SK-N-MC (cell line): ENCODE results near the gene RYR1.

Experiments used
- DNase-seq: peaks from one replicate; pipeline ENCODE4 v3.0.0-alpha.2; 2011; ENCODE audit warnings: low read depth, low spot score
- H3K27ac ChIP-seq: fragments of 200-600 bp; sonication (generic); 2 replicates; pipeline ENCODE4 v1.5.1; 2016; ENCODE audit warnings: mixed run types
- H3K36me3 ChIP-seq: fragments of 200-600 bp; sonication (generic); 2 replicates; pipeline ENCODE4 v1.6.1; 2017; ENCODE audit warnings: antibody characterized with exemption, low read length, mixed read lengths; ENCODE audit not compliant: insufficient read depth
- H3K4me3 ChIP-seq: fragments of 200-600 bp; sonication (generic); 2 replicates; pipeline ENCODE4 v1.5.1; 2016
- H3K9ac ChIP-seq: fragments of 200-600 bp; sonication (generic); 2 replicates; pipeline ENCODE4 v1.8.0; 2017; ENCODE audit warnings: mixed run types, mixed read lengths; ENCODE audit not compliant: insufficient read length
- H3K9me3 ChIP-seq: fragments of 200-600 bp; sonication (generic); 2 replicates; pipeline ENCODE4 v1.6.1; 2017; ENCODE audit warnings: low read depth, mild to moderate bottlenecking, antibody characterized with exemption, low read length, moderate library complexity, mixed read lengths
- EZH2 ChIP-seq: fragments of 200-600 bp; sonication (generic); IDR thresholded peaks from one replicate; pipeline ENCODE4 v1.6.1; 2017; ENCODE audit warnings: antibody characterized with exemption
- FOXP2 ChIP-seq: optimal IDR thresholded peaks from 2 replicates; pipeline ENCODE3; 2011; ENCODE audit warnings: mild to moderate bottlenecking, moderate library complexity; ENCODE audit not compliant: insufficient read depth; ENCODE audit errors: extremely low read length, control extremely low read depth
- POLR2AphosphoS5 ChIP-seq: IDR thresholded peaks from 2 replicates; pipeline ENCODE4 v1.6.1; 2012; ENCODE audit warnings: mild to moderate bottlenecking, low read depth, low read length, borderline replicate concordance

RYR1 gene

DNA sequence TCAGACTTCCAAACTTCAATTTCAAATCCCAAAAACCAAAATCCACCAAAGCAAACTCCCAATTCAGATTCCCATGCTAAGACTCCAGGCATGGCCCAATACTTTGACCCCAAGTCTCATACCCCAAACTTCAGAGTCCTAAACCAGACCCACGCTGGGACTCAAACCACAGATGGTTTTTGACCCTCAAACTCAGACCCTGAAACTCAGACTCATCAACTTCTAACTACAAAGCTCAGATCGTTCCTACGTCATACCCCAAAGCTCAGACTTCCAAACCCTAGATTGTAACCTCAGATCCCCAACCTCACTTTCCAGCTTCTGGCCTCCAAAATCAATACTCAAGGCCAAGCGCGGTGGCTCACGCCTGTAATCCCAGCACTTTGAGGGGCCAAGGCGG, 11.9 kb downstream of the RYR1 start:
- no peaks in the 10 kb centered on the region for H3K9me3 ChIP-seq
- DNase-seq: no peak
- no peak overlapping the region for H3K4me3 ChIP-seq
- H3K27ac ChIP-seq: no peak overlapping the region
- TF ChIP-seq EZH2 (no peak), POLR2AphosphoS5 (no peak), FOXP2 (no peak)
- H3K9ac ChIP-seq: no peak overlapping the region
- no peaks in the 10 kb centered on the region for H3K36me3 ChIP-seq

DNA sequence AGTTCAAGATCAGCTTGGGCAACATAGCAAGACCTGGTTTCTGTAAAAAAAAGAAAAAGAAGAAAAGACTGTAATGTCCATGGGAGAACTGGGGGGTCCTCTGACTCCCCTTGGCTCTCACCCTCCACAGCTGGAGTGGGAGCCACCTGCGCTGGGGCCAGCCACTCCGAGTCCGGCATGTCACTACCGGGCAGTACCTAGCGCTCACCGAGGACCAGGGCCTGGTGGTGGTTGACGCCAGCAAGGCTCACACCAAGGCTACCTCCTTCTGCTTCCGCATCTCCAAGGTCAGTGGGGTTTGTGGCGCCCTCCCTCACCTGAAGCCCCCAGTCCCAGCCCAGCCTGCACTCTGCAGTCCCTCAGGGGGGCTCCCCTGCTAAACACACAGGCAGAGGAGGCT, 14.7 kb downstream of the RYR1 start:
- Histone ChIP-seq H3K9ac (no peak overlapping the region), H3K4me3 (no peak overlapping the region), H3K27ac (no peak overlapping the region), H3K36me3 (no peaks in the 10 kb centered on the region), H3K9me3 (no peaks in the 10 kb centered on the region)
- no peak for TF ChIP-seq FOXP2
- TF ChIP-seq POLR2AphosphoS5: no peak
- TF ChIP-seq EZH2: no peak
- DNase-seq: no peak

DNA sequence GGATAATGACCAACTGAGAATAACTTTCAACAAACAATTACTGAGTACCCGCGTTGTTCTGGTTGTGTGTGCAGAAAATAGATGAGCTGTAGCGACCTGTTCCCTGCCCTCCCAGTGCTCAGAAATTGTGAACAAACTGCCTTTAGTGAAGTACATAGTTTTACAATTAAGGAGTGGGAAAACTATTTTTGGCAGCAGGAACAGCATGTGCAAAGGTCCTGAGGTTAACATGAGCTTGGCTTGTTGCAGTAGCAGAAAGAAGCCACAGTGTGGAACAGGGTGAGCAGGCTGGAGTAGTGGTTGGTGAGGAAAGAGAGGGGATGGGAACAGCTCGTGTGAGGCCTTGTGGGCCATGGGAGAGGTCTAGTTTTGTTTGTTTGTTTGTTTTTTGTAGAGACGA, 16.0 kb downstream of the RYR1 start:
- Histone ChIP-seq H3K9ac (no peak overlapping the region), H3K27ac (no peak overlapping the region), H3K9me3 (no peaks in the 10 kb centered on the region), H3K36me3 (no peaks in the 10 kb centered on the region), H3K4me3 (no peak overlapping the region)
- no peak for DNase-seq
- TF ChIP-seq FOXP2 (no peak), EZH2 (no peak), POLR2AphosphoS5 (no peak)

DNA sequence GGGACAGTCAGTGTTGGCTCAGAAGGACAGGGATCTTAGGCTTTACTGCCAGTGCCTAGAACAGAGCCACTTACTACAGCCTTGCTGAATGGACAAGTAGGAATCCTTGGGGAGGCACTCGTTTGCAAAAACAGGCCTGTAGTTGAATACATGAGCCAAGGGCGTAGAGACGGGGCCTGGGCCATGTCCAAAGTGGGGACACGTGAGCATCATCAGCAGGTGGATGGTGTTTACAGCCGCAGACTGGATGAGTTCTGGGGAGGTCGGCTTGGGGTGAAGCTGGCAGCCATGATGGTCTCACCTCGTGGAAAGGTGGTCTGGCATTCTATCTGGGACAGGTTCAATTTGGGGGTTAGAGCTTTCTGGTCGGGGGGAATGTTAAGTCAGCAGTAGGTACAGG, 17.5 kb downstream of the RYR1 start:
- no peak overlapping the region for H3K27ac ChIP-seq
- no peak overlapping the region for H3K4me3 ChIP-seq
- TF ChIP-seq POLR2AphosphoS5 (no peak), FOXP2 (no peak), EZH2 (no peak)
- no peaks in the 10 kb centered on the region for H3K36me3 ChIP-seq
- no peaks in the 10 kb centered on the region for H3K9me3 ChIP-seq
- H3K9ac ChIP-seq: no peak overlapping the region
- no peak for DNase-seq

DNA sequence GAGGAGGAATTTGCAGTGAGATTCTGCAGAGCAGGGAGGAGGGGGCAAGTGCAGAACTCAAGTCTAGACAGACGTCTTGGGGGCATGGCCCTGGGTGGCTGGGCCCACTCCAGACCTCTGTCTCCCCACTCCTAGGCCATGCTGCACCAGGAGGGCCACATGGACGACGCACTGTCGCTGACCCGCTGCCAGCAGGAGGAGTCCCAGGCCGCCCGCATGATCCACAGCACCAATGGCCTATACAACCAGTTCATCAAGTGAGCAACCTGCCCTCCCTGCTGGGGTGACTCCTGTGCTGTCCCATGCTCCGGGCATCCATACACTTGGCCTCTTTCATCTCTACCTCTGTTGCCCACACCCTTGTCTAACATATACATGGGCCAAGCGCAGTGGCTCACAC, 18.1 kb downstream of the RYR1 start:
- H3K4me3 ChIP-seq: no peak overlapping the region
- TF ChIP-seq EZH2: no peak
- no peak for TF ChIP-seq POLR2AphosphoS5
- TF ChIP-seq FOXP2: no peak

DNA sequence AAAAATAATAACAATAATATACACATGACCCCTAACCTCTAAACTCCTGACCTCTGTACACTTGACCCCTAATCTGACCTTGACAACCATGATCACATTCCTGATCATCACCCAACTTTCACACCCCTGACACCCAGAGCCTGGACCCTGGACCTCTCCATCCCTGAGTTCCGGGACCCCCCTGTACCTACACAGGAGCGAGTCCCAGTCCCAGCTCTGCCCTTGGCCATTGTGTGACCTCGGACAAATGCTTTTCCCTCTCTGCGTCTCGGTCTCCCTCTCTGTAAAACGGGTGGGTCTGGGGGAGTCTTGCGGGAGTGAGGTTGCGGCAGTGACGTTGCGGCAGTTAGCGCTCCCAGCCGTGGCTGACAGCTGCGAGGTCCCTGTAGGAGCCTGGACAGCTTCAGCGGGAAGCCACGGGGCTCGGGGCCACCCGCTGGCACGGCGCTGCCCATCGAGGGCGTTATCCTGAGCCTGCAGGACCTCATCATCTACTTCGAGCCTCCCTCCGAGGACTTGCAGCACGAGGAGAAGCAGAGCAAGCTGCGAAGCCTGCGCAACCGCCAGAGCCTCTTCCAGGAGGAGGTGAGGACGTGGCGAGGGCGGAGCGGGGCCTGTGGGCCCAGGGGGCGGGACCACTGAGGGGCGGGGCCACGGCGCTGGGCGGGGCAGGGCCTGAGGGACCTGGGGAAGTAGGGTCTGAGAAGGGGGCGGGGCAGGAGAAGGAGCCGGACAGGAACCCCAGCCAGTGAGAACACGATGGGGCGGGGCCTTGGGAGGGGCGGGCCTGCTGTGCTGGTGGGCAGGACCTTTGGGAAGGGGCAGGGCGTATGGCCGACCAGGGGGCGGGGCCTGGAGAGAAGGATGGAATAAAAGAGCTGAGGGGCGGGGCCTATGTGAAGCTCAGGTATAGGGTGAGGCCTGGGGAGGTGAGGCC, 19.2 kb downstream of the RYR1 start:
- TF ChIP-seq EZH2 (no peak), FOXP2 (no peak), POLR2AphosphoS5 (no peak)
- Histone ChIP-seq H3K27ac (no peak overlapping the region), H3K9ac (no peak overlapping the region), H3K9me3 (no peaks in the 10 kb centered on the region), H3K4me3 (no peak overlapping the region), H3K36me3 (no peaks in the 10 kb centered on the region)
- no peak for DNase-seq

More for the DNA sequence above, 18.1 kb downstream of the RYR1 start:
- no peak overlapping the region for H3K27ac ChIP-seq
- H3K36me3 ChIP-seq: no peaks in the 10 kb centered on the region
- no peaks in the 10 kb centered on the region for H3K9me3 ChIP-seq
- no peak overlapping the region for H3K9ac ChIP-seq
- DNase-seq: no peak

DNA sequence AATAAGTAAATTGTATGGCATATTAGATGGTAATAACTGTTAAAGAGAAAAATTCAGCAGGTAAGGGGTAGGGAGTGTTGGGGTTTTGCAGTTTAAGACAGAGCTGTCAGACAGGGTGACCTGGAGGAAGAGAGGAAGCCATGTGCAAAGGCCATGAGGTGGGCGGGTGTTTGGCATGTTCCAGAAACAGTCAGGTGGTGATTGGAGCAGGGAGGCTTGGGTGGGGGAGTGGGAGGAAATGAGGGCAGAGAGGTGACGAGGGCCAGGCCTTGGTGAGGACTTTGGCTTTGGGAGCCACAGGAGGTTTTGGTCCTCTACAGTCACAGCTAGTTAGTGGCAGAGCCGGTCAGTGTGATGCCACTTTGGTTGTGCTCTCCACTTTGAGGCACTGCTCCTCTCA, 20.1 kb downstream of the RYR1 start:
- Histone ChIP-seq H3K27ac (no peak overlapping the region), H3K36me3 (no peaks in the 10 kb centered on the region), H3K4me3 (no peak overlapping the region), H3K9me3 (no peaks in the 10 kb centered on the region), H3K9ac (no peak overlapping the region)
- no peak for DNase-seq
- TF ChIP-seq EZH2: no peak
- no peak for TF ChIP-seq FOXP2
- TF ChIP-seq POLR2AphosphoS5: no peak

DNA sequence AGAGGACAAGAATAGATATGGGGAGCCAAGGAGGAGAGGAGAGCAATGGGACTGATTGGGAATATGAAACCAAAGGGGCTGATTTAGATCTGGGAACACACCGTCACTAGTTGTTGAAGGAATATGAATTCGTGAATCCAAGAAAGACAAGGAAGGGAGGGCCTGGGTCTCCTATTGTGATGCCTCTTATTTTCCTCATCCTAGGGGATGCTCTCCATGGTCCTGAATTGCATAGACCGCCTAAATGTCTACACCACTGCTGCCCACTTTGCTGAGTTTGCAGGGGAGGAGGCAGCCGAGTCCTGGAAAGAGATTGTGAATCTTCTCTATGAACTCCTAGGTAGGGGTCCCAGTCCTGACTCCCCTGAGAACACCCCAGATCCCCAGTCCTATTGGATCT, 21.5 kb downstream of the RYR1 start:
- H3K27ac ChIP-seq: no peak overlapping the region
- H3K4me3 ChIP-seq: no peak overlapping the region
- H3K9ac ChIP-seq: no peak overlapping the region
- no peaks in the 10 kb centered on the region for H3K36me3 ChIP-seq
- DNase-seq: no peak
- TF ChIP-seq EZH2 (no peak), FOXP2 (no peak), POLR2AphosphoS5 (no peak)
- no peaks in the 10 kb centered on the region for H3K9me3 ChIP-seq
